HepG2 (cell line): ENCODE data around the gene CCDC88B. TPM values are rescaled to one million over a fixed set of nuclear protein-coding genes. Genes with fewer than 3 reads are reported as not detected.

Experiments used
- ATAC-seq: fragments of 200-7000 bp; cut with Tn5 transposase; 3 replicates; pipeline ENCODE4 v1.9.1; 2020; ENCODE audit warnings: mild to moderate bottlenecking, moderate library complexity
- BruUV-seq: library from RNA; stranded (reverse); fragments of 400-500 nt; replicated peaks from 2 replicates; lab custom pipeline; 2021; lab: Mats Ljungman, UMichigan
- CTCF ChIA-PET: fragments of 300-600 bp; formaldehyde crosslinking; extraction: SDS; loops from one replicate; lab custom pipeline; 2021; ENCODE audit warnings: low total read pairs, inconsistent platforms, low intra/inter-chr PET ratio; lab: Yijun Ruan, JAX
- POLR2A ChIA-PET: fragments of 350-600 bp; sonication (Branson Sonifier 250); formaldehyde crosslinking; loops from one replicate; lab custom pipeline; 2020; ENCODE audit warnings: antibody characterized with exemption, inconsistent platforms; lab: Yijun Ruan, JAX
- DNase-seq: peaks from one replicate; pipeline ENCODE4 v3.0.0-alpha.2; 2015; ENCODE audit warnings: low spot score
- FAIRE-seq: peaks from 3 replicates; lab custom pipeline; 2011; peaks lifted over from hg19 to GRCh38; lab: Jason Lieb, UNC
- H2AFZ ChIP-seq: one replicate; pipeline ENCODE4 v1.6.1; 2011; ENCODE audit warnings: low read length, inconsistent platforms
- H3K27ac ChIP-seq: fragments of 300-600 bp; 3 replicates; pipeline ENCODE4 v1.8.0; 2011; ENCODE audit warnings: mixed run types, mild to moderate bottlenecking, mixed read lengths, low read length, inconsistent platforms; ENCODE audit not compliant: insufficient read depth; ENCODE audit errors: extremely low read length
- H3K27me3 ChIP-seq, 2 experiments: fragments of 200-600 bp in 1 of 2; 2 replicates in 1 of 2; 3 replicates in 1 of 2; pipeline versions ENCODE4 v1.6.0 to v1.8.0; 2011; ENCODE audit warnings: low read length in 2 of 2, mild to moderate bottlenecking in 2 of 2, moderate library complexity in 2 of 2, inconsistent platforms in 1 of 2; ENCODE audit not compliant: insufficient read depth in 2 of 2, control insufficient read depth in 1 of 2
- H3K36me3 ChIP-seq, 2 experiments: fragments of 200-600 bp in 1 of 2; replicated peaks in 1 of 2; 2 replicates in 1 of 2; 3 replicates in 1 of 2; pipeline versions ENCODE4 v1.5.1 to v1.8.0; 2011; ENCODE audit warnings: low read length in 2 of 2, inconsistent platforms in 1 of 2; ENCODE audit not compliant: insufficient read depth in 2 of 2, control insufficient read depth in 1 of 2
- H3K4me1 ChIP-seq: 2 replicates; pipeline ENCODE4 v1.5.1; 2012; ENCODE audit warnings: low read length, inconsistent platforms; ENCODE audit not compliant: insufficient read depth
- H3K4me2 ChIP-seq: 2 replicates; pipeline ENCODE4 v1.6.0; 2011; ENCODE audit warnings: low read depth, low read length, inconsistent platforms
- H3K4me3 ChIP-seq, 3 experiments: fragments of 200-600 bp in 1 of 3; sonication (generic), shearing (Covaris generic) in 1 of 3; replicated peaks in 1 of 3; 2 replicates each; pipeline ENCODE4 v1.5.1; 2011 to 2016; ENCODE audit warnings: low read length in 3 of 3, inconsistent platforms in 2 of 3, low read depth in 2 of 3, mild to moderate bottlenecking in 2 of 3, control low read depth in 1 of 3, mixed read lengths in 1 of 3; ENCODE audit not compliant: insufficient read depth in 1 of 3
- H3K79me2 ChIP-seq: one replicate; pipeline ENCODE4 v1.6.1; 2011; ENCODE audit warnings: low read length, inconsistent platforms; ENCODE audit not compliant: insufficient read depth
- H3K9ac ChIP-seq: 2 replicates; pipeline ENCODE4 v1.6.0; 2011; ENCODE audit warnings: mild to moderate bottlenecking, low read depth, low read length, inconsistent platforms; ENCODE audit not compliant: insufficient read depth
- H3K9me3 ChIP-seq: 2 replicates; pipeline ENCODE4 v1.5.1; 2012; ENCODE audit warnings: mild to moderate bottlenecking, low read length
- H4K20me1 ChIP-seq: 2 replicates; pipeline ENCODE4 v1.6.0; 2011; ENCODE audit warnings: inconsistent platforms, mild to moderate bottlenecking, low read length, moderate library complexity; ENCODE audit not compliant: insufficient read depth
- KDM4B ChIP-seq: sonication (generic); formaldehyde crosslinking; IDR thresholded peaks from 2 replicates; pipeline ENCODE4 v1.4.0; 2020; ENCODE audit warnings: missing genetic modification reagents
- MED8 ChIP-seq: sonication (generic); formaldehyde crosslinking; IDR thresholded peaks from 2 replicates; pipeline ENCODE4 v1.8.1; 2023; ENCODE audit warnings: mild to moderate bottlenecking, missing genetic modification reagents; ENCODE audit not compliant: insufficient replicate concordance
- PAX8 ChIP-seq: sonication (generic); formaldehyde crosslinking; IDR thresholded peaks from 2 replicates; pipeline ENCODE4 v1.8.0; 2022; ENCODE audit warnings: mild to moderate bottlenecking, missing genetic modification reagents, borderline replicate concordance
- WGBS: methylation state at CpG from one replicate; pipeline ENCODE4 v1.1.6; 2017; ENCODE audit warnings: low lambda C conversion rate; 5-methylcytosine and 5-hydroxymethylcytosine counted together
- in situ Hi-C: cut with HindIII; loops from 2 replicates; pipeline ENCODE4 v1.10.0; 2017; ENCODE audit warnings: low pct_unique_long_range_greater_than_20kb; ENCODE audit not compliant: extremely low pct_ligation_motif_present
- intact Hi-C: fragments of 100-400 bp; cut with micrococcal nuclease; formaldehyde crosslinking; loops from one replicate; pipeline ENCODE4 v1.10.0; 2022; ENCODE audit not compliant: unreplicated experiment
- polyA plus RNA-seq, 8 experiments: library from polyadenylated mRNA; depleted of rRNA in 3 of 8; stranded (reverse) in 7 of 8; unstranded in 1 of 8; fragments of >200 nt; fragmentation: Illumina TruSeq in 4 of 8; extraction: Trizol in 4 of 8; gene quantifications; 2 replicates each; pipeline versions ENCODE4 v1.2.1 to v1.2.3, GENCODE V29; 2011 to 2016; ENCODE audit warnings: low read depth in 4 of 8, missing spikeins in 1 of 8, mixed read lengths in 1 of 8; ENCODE audit not compliant: insufficient read depth in 1 of 8
- total RNA-seq, 5 experiments: library from RNA; depleted of rRNA; stranded (reverse); fragments of >200 nt; fragmentation: Illumina TruSeq; extraction: Trizol; gene quantifications; 2 replicates each; pipeline ENCODE4 v1.2.3, GENCODE V29; 2016; ENCODE audit warnings: low read depth in 1 of 5
- TF ChIP-seq, protein P1 (sequence below): sonication (generic); formaldehyde crosslinking; conservative IDR thresholded peaks from 2 replicates; pipeline ENCODE4 v1.4.0; 2020; ENCODE audit warnings: missing genetic modification reagents
- TF ChIP-seq, protein P2 (sequence below): fragments of 450-650 bp; IDR thresholded peaks from 2 replicates; pipeline ENCODE4 v1.6.1; 2017
- TF ChIP-seq, protein P3 (sequence below): sonication (generic); formaldehyde crosslinking; IDR thresholded peaks from 2 replicates; pipeline ENCODE4 v1.9.0; 2022; ENCODE audit warnings: missing genetic modification reagents, mild to moderate bottlenecking, borderline replicate concordance
- TF ChIP-seq, protein P4 (sequence below): sonication (generic); formaldehyde crosslinking; IDR thresholded peaks from 2 replicates; pipeline ENCODE4 v1.5.0; 2020; ENCODE audit warnings: mild to moderate bottlenecking, missing genetic modification reagents, moderate library complexity
- TF ChIP-seq, protein P5 (sequence below): sonication (generic); formaldehyde crosslinking; IDR thresholded peaks from 2 replicates; pipeline ENCODE4 v1.4.0; 2020; ENCODE audit warnings: low read depth, mild to moderate bottlenecking, missing genetic modification reagents

CCDC88B gene
- total and polyA plus RNA-seq, 2 of the 13 experiments (the other 11 are each of a cell fraction or from before 2014, with no cell fraction given): 3.6 to 4.8 TPM

DNA sequence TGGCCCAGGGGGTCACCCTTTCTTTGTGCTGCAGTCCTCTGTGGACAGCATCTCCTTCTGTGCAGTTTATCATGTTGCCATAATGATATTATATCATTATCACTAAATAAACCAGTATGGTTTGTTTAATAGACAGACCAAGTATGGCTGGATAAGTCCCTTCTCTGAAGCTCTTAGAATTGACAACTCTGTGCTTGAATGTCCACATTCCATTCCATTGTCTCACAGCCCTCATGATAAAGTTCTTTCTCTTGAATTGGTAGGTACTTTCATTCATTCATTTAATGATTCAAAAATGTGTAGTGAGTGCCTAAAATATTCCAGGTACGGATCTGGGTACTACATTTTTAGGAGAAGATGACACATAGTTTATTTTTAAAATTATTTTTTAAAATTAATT, 26.7 kb downstream of the CCDC88B start:
- no peaks in the 10 kb centered on the region for H3K9me3 ChIP-seq
- H3K4me3 ChIP-seq: no peak overlapping the region
- ATAC-seq (no peak), FAIRE-seq (no peak), DNase-seq (no peak)
- H3K4me1 ChIP-seq: no peaks in the 10 kb centered on the region
- WGBS: 95% methylated on average over 1 of the region's 1 CpG
- H3K79me2 ChIP-seq: no peaks in the 10 kb centered on the region
- POLR2A ChIA-PET: no interaction called here
- TF ChIP-seq PAX8 (CRISPR knock-in tag) (no peak), KDM4B (no peak), MED8 (CRISPR knock-in tag) (no peak)
- TF ChIP-seq, protein P1, sequence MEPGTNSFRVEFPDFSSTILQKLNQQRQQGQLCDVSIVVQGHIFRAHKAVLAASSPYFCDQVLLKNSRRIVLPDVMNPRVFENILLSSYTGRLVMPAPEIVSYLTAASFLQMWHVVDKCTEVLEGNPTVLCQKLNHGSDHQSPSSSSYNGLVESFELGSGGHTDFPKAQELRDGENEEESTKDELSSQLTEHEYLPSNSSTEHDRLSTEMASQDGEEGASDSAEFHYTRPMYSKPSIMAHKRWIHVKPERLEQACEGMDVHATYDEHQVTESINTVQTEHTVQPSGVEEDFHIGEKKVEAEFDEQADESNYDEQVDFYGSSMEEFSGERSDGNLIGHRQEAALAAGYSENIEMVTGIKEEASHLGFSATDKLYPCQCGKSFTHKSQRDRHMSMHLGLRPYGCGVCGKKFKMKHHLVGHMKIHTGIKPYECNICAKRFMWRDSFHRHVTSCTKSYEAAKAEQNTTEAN (CRISPR knock-in tag): no peak
- TF ChIP-seq, protein P2, sequence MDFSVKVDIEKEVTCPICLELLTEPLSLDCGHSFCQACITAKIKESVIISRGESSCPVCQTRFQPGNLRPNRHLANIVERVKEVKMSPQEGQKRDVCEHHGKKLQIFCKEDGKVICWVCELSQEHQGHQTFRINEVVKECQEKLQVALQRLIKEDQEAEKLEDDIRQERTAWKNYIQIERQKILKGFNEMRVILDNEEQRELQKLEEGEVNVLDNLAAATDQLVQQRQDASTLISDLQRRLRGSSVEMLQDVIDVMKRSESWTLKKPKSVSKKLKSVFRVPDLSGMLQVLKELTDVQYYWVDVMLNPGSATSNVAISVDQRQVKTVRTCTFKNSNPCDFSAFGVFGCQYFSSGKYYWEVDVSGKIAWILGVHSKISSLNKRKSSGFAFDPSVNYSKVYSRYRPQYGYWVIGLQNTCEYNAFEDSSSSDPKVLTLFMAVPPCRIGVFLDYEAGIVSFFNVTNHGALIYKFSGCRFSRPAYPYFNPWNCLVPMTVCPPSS: no peak
- TF ChIP-seq, protein P3, sequence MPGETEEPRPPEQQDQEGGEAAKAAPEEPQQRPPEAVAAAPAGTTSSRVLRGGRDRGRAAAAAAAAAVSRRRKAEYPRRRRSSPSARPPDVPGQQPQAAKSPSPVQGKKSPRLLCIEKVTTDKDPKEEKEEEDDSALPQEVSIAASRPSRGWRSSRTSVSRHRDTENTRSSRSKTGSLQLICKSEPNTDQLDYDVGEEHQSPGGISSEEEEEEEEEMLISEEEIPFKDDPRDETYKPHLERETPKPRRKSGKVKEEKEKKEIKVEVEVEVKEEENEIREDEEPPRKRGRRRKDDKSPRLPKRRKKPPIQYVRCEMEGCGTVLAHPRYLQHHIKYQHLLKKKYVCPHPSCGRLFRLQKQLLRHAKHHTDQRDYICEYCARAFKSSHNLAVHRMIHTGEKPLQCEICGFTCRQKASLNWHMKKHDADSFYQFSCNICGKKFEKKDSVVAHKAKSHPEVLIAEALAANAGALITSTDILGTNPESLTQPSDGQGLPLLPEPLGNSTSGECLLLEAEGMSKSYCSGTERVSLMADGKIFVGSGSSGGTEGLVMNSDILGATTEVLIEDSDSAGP: no peak
- TF ChIP-seq, protein P4, sequence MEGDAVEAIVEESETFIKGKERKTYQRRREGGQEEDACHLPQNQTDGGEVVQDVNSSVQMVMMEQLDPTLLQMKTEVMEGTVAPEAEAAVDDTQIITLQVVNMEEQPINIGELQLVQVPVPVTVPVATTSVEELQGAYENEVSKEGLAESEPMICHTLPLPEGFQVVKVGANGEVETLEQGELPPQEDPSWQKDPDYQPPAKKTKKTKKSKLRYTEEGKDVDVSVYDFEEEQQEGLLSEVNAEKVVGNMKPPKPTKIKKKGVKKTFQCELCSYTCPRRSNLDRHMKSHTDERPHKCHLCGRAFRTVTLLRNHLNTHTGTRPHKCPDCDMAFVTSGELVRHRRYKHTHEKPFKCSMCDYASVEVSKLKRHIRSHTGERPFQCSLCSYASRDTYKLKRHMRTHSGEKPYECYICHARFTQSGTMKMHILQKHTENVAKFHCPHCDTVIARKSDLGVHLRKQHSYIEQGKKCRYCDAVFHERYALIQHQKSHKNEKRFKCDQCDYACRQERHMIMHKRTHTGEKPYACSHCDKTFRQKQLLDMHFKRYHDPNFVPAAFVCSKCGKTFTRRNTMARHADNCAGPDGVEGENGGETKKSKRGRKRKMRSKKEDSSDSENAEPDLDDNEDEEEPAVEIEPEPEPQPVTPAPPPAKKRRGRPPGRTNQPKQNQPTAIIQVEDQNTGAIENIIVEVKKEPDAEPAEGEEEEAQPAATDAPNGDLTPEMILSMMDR (CRISPR knock-in tag): no peak
- TF ChIP-seq, protein P5, sequence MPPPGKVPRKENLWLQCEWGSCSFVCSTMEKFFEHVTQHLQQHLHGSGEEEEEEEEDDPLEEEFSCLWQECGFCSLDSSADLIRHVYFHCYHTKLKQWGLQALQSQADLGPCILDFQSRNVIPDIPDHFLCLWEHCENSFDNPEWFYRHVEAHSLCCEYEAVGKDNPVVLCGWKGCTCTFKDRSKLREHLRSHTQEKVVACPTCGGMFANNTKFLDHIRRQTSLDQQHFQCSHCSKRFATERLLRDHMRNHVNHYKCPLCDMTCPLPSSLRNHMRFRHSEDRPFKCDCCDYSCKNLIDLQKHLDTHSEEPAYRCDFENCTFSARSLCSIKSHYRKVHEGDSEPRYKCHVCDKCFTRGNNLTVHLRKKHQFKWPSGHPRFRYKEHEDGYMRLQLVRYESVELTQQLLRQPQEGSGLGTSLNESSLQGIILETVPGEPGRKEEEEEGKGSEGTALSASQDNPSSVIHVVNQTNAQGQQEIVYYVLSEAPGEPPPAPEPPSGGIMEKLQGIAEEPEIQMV (CRISPR knock-in tag): no peak
- no peaks in the 10 kb centered on the region for H4K20me1 ChIP-seq
- no peak overlapping the region for H3K9ac ChIP-seq
- no peak overlapping the region for H3K27ac ChIP-seq
- H3K27me3 ChIP-seq: no peaks in the 10 kb centered on the region
- no peak overlapping the region for H2AFZ ChIP-seq
- CTCF ChIA-PET: no interaction called here
- no peak overlapping the region for H3K4me2 ChIP-seq
- H3K36me3 ChIP-seq: peaks cover 6 to 28% of the 10 kb centered on the region in 2 experiments
- in situ Hi-C loops: no loop called here
- BruUV-seq: no TSS peak
- intact Hi-C loops: no loop called here
